NCI-H748 (cell line): Measurements from ENCODE around the gene TMEM269.

Experiments used
- DNase-seq: peaks from one replicate; lab custom pipeline; 2025; ENCODE audit not compliant: unreplicated experiment; lab: John Stamatoyannopoulos, UW

Gene TMEM269, protein sequence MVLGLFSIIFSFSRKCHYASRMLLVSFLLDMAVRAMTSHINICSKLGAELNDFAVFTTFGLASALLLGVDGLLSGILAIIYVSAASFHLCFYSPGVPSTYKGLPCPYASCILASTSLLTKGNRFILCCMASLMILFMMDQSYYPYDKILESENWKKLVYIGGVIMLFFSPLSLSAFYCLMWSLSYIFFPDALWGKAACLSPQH

DNA sequence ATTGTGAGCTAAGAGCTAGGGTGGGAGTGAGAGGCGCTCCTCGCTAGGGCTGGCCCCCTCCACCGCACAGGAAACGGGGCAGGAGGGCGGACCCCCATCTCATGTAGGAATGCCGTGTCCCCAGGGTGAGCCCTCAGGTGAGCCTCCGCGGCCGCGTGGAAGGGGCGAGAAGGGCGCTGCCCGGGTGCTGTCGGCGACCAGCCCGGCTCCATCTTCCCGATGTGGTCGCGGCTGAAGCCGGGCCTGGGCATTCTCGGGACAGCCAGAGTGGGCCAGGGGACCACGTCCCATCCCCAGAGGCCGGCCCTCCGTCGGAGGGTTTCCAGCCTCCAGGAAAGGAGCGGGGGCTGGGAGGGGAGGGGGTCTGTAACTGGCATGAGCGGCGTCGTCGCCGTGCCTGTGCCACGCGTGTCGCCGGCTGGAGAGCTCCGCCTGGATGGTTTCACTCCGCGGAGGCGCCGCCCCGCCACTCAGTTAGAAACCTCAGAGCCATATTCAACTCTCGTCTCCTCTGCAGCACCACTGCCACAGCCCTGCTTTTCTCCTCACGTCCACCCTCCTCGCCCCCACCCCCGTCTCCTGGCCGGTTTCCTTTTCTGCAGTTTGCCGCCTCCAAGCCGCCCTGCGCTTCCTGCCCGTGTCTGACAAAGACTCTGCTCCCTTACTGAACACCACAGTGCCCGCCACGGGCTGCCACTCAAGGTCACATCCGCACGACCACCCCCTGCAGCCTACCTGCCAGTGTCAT is at the start of gene TMEM269:
TSS of gene TMEM269 (plus strand) at position 46 of the 748 bp plus-strand sequence. CDS start 4,903 bp downstream, outside the sequence.
- DNase-seq, result peak; percentile 70

DNA sequence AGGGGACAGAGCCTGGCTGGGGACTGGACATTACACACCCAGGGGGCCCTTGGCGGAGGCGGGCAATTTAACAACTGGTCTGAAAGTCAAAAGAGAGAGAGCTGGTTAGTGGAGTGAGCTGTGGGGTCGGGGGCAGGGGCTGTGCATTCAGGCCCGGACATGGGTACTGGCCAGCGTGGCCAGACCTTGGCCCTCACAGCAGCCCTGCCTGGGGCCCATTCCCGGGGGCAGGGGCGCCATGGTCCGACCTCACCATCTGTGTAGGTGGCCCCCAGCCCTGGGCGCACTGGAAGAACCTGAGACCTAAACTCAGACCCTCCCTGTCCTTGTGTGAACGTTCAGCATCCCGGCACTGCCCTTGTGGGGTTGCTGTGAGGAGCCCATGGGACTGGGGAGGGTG is 49.7 kb upstream of the TMEM269 start:
- DNase-seq, result no peak

DNA sequence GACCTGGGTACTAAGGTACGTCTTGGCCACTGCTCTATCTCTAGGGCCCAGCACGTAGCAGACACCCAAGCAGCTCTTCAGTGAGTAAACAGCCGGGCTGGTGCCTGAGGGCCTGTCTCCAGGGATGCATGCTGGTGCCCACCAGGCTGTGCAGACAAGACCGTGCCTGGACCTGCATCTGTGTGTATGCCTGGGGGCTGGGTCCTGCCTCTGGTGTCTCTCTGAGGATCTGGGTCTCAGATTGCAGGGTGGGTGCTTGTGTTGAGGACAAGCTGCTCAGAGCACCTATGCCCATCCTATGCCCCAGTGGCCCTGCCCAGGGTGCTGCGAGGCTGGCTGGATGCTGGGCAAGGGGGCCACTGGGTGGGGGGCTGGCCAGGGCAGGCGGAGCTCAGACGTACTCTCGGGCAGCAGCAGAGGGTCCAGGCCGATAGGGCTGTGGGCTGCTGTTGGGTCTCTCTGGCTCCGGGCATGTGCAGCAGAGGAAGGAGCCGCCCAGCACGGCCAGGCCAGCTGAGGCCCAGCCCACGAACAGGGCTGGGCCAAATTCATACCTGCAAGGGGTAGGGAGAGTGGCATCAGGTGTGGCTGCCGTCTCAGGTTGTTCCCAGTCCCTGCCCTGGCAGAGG is 49.2 kb upstream of the TMEM269 start:
- no peak for DNase-seq

DNA sequence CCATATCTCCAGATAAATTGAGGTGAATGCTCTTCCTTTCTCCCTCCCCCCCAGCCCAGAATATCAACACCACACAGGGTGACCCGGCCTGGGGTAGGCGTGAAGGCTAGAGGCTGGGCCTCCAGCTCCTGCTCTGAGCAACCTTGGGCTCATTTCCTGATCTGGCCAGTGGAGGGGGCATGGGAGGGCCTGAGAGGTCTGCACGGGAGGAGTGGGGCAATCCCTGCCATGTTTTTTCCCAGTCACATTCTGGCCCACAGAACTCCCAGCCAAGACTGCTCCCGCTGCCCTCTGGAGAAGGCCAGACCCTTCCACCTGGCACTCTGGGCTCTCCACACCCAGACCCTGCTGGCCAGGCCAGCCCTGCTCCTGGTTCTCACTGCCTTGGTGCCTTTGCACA is 48.6 kb upstream of the TMEM269 start:
- DNase-seq, result peak; percentile 67

DNA sequence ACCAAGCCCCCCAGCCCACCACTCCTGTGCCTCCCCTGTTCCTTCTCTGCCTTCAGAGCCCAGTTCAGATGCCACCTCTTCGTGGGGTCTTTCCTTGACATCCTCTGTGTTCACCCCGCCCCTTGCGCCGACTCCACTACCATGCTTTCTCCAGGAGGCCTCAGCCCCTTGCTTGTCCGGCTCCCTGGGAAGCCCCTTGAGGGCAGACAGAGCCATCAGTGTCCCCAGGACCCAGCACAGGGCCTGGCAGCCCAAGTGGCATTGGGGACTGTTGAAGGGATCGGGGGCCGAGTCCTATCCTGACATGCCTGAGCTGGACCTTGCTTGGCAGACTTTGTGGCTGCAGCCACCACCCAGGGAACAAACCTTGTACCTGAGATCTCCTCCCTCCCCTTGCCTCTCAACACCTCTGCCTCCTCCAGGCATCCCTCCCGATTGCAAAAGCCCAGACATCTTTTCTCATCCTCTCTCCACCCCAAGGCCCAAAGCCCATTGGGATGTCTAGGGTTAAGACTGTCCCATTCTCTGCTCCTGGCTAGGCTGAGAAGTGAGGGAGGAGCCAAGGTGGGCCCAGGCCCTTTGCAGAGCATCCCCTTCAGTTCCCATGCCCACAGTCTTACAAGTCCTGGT is 48.1 kb upstream of the TMEM269 start:
- no peak for DNase-seq

DNA sequence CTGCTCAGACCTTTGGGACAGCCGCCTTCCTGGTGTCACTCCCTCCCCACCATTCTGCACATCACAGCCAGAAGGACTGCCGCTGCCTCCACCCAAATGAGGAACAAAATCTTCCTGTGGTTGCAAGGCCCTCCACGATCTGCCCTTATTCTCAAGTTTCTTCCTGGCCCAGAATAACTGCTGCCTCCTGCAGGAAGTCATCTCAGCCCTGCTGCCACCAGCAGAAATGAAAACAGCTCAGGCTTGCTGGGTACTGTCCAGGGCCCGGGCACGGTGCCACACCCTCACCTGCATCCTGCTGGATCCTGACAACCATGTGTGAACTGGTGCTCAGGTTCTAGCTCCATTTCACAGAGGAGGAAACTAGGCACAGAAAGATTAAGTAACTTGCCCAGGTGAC is 47.5 kb upstream of the TMEM269 start:
- no peak for DNase-seq

DNA sequence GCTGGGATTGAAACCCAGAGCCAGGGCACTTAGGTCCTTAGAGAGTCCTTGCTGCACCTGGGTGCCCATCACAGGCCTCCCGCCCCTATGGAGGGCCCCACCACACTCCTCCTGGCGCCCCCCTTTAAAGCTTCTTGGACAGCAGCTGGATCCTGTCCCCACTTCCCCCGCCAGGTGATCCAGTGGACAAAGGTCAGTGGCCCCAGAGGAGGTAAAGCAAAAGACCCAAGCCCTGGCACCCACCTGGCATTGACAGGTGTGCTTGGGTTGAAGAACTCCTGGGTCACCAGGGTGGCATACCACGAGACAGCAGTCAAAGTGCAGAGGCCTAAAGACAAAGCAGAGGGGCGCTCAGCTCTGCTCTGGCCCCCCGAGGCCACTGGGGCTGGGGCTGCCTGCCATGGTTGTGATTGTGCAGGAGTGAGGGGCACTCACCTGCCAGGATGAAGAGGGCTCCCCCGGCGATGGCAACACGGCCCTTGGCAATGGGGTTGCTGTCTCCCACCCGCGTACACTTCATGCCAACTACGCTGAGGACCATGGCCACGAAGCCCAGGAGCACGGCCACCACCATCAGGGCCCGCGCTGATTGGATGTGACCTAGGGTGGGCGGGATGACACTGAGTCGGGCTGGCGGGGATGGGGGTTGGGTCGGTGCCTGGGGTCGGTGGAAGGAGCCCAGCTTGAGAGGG is 46.7 kb upstream of the TMEM269 start:
- DNase-seq, result no peak

DNA sequence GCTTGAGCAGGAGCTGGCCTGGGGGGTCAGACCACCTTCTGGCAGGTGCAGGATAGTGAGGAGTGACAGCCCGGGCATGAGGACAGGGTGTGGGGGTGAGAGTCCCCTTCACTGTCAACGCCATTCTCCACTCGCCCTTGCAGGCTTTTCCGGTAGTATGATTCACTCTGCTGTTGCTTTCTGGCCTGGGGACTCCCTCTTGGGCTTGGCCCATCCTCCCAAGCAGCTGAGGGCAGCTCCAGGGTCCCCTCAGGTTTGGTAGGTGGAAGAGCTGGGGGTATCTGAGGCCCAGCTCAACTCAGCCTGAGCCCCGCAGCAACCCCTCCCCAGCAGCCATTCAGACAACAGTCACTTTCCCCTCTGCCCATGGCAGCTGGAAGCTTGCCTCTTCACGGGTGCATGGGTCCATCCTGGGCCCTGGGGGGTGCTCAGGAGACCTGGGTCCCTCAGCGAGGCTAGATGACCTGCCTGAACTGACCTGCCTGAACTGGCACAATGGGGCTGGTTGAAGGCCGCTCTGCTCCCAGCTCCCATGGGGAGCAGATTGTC is 46.0 kb upstream of the TMEM269 start:
- DNase-seq, result no peak

DNA sequence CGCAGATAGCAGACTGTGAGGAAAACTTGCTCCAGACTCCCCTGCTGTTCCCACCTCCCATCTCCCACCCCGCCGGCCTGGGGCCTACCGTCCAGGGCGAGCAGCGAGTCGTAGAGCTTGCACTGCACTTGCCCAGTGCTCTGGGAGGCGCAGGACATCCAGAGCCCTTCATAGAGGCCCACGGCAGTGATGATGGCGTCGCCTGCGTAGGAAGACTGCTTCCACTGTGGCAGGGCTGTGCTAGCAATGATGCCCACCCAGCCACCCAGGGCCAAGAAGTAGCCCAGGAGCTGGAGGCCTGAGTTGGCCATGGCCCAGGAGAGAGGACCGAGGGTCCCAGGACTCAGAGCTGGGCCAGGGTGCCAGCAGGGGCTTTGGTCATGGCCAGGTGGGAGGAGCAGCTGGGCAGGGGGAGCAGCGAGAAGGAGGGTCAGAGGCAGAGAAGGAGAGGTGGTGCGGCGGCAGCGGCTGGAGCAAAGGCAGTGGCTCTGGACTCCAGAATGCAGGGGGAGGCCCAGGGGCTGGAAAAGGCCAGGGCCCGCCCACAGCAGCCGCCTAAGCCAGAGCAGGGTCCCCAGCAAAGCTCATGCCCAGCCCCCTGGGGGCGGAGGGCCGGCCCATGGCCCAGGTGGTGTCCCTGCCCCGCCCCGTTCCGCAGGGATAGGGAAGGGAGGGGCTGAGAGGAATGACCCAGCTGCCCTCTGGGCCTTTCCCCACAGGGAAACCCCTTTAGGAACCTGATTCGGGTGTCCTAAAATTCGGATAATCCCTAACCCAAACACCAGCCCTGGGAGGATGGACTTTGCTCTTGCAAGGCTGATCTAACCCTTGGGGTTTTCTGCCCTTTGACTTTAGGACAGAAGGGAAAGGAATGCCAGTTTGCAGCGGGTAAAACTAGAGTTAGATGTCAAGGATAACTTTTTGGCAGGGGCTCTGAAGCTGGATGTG is 44.8 kb upstream of the TMEM269 start, which contains the start of gene CLDN19:
TSS of gene CLDN19 (minus strand) at position 484 of the 948 bp plus-strand sequence. CDS start at position 311, 173 bp downstream.
- no peak for DNase-seq

DNA sequence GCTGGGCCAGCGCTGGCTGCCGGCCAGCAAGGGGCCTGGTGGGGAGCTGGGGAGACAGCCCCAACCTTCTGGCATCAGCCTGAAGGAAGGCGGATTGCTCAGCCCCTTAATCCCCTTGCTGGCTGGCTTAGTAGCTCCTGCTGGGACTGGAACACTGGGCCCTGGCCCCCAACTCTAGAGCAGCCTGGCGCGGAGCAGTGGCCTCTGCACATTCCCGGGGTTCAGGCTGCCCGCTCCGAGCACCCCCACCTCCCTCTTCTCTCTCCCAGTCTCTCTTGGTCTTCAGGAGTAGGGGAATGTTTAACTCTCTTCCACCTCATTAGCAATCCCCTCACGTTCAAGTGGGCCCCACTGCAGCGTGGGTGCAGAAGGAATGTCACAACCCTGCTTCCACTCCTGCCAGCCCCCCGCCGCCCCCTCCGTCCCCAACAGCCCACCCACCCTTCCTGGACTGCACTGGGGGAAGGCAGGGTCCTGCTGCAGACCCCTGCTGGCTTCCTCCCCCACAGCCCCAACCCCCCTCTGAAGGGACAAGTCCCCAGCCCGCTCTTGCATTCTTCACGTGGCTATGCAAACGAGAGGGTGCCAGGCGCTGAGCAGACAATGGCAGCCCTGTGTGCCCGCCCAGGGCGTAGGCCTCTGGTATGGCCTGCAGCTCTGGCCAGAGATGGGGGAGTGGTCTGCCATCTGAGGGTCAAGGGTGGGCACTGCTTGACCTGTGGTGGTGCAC is 43.8 kb upstream of the TMEM269 start:
- DNase-seq, result no peak

DNA sequence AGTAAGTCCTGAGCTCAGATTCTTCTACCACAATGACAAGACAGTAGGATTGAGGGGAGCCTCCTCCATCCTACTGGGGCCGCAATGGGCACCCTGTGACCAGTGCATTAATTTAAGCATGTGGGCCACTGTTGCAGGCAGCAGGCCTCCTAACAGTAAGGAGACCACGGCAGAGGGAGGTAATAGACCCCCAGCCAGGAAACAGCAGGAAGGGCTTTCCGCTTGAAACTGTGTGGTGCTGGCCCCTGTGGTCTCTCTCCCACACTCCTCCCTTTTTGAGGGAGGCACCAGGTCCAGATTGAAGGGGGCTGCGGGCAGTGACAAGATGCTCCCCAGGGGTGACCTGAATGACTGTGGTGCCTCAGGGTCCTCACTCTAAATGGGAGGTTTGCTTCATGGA is 43.1 kb upstream of the TMEM269 start:
- DNase-seq, result no peak

DNA sequence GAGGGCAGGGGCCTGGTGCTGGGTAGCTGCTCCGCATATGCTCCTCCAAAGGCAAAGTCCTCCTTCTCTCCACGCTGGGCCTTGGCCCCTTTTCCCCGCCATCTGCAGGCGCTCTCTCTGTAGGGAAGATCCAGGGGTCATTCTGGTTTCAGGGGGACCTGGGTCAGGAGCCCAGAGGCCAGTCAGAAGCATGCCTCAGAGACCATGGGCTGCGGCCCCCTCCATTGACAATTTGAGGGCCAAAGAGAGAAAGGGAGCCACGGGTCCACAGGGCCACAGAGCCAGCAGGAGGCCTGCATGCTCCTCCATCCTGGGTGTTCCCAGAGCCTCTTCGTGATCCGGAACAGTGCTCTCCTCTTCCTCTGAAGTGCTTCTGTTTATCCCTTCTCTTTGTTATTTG is 42.6 kb upstream of the TMEM269 start:
- no peak for DNase-seq

DNA sequence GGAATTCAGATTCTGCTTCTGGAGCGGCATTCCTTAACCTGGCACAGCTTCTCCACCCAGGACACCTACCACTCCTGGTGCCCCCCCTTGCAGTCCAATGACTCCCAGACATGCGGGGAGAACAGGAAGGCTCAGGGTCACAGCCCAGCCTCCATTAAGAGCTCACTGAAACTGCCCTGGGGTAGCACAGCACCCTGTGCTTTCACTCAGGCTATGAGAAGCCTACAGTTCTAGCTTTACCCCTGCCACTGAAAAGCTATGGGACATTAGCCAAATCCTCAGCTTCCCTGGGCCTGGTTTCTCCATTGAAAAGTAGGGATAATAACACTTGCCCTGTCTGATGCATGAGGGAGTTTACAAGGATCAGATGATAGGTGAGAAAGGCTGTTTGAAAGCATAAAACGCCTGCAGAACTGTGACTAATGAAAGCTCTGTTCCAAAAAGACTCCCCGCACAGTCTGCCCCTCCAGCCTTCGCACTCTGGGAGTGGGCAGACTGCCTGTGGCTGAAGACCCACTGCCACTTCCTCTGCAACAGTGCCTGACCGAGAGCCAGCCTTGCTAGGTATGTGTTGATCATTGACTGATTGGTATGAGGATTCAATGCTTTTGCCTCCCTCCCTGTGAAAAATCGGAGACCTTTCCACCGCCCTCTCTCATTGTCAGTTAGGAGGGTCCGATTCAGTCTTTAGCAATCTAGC is 42.0 kb upstream of the TMEM269 start:
- DNase-seq, result no peak

DNA sequence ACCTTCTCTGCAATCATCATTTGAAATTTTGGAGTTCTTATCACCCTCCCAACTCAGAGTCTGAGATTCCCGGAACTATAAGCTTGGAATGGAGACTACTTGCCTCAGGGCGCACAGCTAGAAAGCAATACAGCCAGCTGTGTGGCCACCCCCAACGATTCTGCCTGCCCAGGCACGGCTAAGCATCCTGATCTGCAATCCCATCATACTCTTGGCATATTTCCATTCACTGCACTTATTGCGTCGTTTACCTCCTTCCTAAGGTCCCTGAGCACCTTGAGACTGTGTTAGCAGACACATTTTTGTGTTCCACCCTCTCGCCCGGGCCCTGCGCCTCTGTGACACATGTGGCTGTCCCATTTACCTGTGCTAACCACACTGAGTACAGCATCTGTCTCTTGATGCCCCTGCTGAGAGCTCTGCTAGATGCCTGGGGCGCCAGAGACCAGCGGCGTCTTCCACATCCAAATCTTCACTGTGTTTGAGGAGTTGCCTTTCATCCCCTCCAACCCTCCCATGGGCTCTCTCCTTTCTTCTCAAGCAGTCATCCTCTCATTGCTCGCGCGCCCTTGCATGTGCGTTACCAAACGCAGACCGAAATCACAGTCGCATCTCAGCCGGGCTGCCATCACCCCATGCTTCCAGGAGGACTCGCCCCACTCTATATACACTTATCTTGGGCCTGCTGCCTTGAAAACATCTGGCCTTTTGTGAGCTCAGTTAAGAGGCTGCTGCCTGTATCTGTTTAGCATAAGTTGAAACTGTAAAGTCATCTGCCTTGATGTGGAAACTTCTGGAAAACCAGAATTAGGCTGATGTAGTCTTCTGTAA is 41.3 kb upstream of the TMEM269 start:
- DNase-seq, result no peak

DNA sequence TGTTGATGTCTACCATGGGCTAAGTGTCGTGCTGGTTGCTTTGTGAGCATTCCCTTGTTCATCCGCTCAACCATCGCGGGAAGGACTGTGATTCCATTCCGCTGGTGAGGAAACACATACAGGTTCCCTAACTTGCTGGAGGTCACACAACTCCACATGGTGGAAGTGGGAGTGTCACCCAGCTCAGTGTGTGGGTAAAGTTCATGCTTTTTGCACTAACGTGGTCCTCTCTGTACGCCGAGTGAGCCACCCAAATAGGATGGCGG is 40.7 kb upstream of the TMEM269 start:
- DNase-seq, result no peak

DNA sequence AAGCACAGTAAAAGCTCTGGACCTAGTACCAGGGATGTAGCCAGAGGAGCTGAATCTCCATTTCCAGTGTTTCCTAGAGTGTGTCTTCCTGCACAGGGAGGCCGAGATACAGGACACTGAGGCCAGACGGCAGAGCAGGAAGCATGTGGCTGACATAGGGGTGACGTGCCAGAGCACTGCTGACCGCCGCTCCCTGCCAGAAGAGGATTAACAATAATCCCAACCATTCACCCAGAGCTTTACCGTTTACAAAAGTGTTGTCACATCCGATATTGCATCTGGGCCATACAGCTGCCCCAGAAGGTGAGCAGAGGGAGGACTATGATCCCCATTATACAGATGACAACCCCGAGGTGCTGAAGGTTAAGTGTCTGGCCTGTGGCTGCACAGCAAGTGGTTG is 38.9 kb upstream of the TMEM269 start:
- no peak for DNase-seq

DNA sequence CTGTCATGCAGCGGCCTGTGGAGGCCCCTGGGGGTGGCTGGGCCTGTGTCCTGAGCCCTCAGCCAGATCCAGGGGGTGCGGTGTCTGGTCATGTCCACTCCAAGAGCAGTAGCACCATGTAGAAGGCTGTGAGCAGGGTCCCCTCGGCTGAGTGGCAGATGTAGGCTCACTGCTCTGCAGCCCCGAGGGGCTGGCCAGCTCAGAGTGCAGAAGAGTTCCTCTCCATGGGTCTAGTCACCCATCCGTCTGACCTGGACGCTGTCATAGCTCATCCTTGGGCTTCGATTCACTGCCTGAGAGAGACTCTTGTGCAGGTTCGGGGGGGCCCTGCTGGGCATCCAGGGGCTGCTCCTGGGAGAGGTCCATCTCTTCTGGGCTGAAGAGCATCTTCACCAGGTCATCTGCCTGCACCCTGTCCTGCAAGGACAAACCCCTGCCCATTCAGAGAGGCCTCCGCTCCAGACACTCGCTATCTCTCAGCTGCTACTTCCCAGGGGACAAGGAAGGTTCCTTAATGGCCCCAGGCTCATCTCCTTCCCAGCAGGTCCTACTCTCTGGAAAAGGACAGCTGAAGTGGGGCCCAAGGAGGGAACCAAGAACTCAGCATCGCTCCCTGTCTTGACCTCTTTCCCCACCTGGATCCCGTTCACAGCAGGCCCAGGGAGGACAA is 38.2 kb upstream of the TMEM269 start:
- DNase-seq, result no peak
